COLO668 (cell line): ENCODE data around the gene COL10A1.

Experiments used
- DNase-seq: peaks from one replicate; lab custom pipeline; 2025; ENCODE audit not compliant: unreplicated experiment; lab: John Stamatoyannopoulos, UW

COL10A1 gene

GRCh38 chr6:116126032-116126431 is at the start of gene COL10A1:
TSS of gene COL10A1 (minus strand) at chr6:116126132. CDS start at chr6:116125492, 640 bp downstream.
- no peak for DNase-seq

GRCh38 chr6:116175344-116175743 is 49.4 kb upstream of the COL10A1 start:
- DNase-seq, result no peak

GRCh38 chr6:116173928-116174327 is 48.0 kb upstream of the COL10A1 start:
- no peak for DNase-seq

GRCh38 chr6:116170358-116171057 is 44.6 kb upstream of the COL10A1 start:
- DNase-seq, result no peak

- DNase-seq, result no peak
Observed at GRCh38 chr6:116169880-116170279, 43.9 kb upstream of the COL10A1 start.

- DNase-seq, result no peak
Observed at GRCh38 chr6:116168148-116168547, 42.2 kb upstream of the COL10A1 start.

- no peak for DNase-seq
Observed at GRCh38 chr6:116166369-116166768, 40.4 kb upstream of the COL10A1 start.

GRCh38 chr6:116165596-116165995 is 39.7 kb upstream of the COL10A1 start:
- no peak for DNase-seq

- no peak for DNase-seq
Observed at GRCh38 chr6:116159782-116160524, 34.0 kb upstream of the COL10A1 start.

GRCh38 chr6:116158641-116159040 is 32.7 kb upstream of the COL10A1 start:
- DNase-seq, result no peak

- DNase-seq, result no peak
Observed at GRCh38 chr6:116157391-116157790, 31.5 kb upstream of the COL10A1 start.

- no peak for DNase-seq
Observed at GRCh38 chr6:116156405-116157326, 30.7 kb upstream of the COL10A1 start.

- DNase-seq, result no peak
Observed at GRCh38 chr6:116154887-116155286, 29.0 kb upstream of the COL10A1 start.

GRCh38 chr6:116152620-116153019 is 26.7 kb upstream of the COL10A1 start:
- DNase-seq, result no peak

GRCh38 chr6:116145803-116146675 is 20.1 kb upstream of the COL10A1 start:
- DNase-seq, result no peak

- no peak for DNase-seq
Observed at GRCh38 chr6:116144605-116145004, 18.7 kb upstream of the COL10A1 start.

- DNase-seq, result no peak
Observed at GRCh38 chr6:116139917-116140316, 14.0 kb upstream of the COL10A1 start.

GRCh38 chr6:116136933-116137340 is 11.0 kb upstream of the COL10A1 start:
- DNase-seq, result no peak

GRCh38 chr6:116136373-116136772 is 10.4 kb upstream of the COL10A1 start:
- no peak for DNase-seq

- DNase-seq, result no peak
Observed at GRCh38 chr6:116133453-116133852, 7.5 kb upstream of the COL10A1 start.
